Right lobe of liver (tissue), 4 donors: Measurements from ENCODE around the gene FIBIN.

Source experiments
- CTCF ChIP-seq, 4 donors: fragments of 200-600 bp in 3 of 4; fragments of 450-650 bp in 1 of 4; IDR thresholded peaks; one replicate each; pipeline versions ENCODE4 v1.5.1 to v1.8.0; 2016 to 2022; ENCODE audit warnings: antibody characterized with exemption in 4 of 4, mild to moderate bottlenecking in 2 of 4
- POLR2A ChIP-seq: fragments of 450-650 bp; IDR thresholded peaks from one replicate; pipeline ENCODE4 v1.6.1; 2017; ENCODE audit warnings: antibody characterized with exemption, mild to moderate bottlenecking
- donor health status: DM: no; HTN: no; CAD: no.
- donor health status: DM: no; HTN: no; CAD: no.
- donor health status: DM: no; HTN: yes; CAD: no.

DNA sequence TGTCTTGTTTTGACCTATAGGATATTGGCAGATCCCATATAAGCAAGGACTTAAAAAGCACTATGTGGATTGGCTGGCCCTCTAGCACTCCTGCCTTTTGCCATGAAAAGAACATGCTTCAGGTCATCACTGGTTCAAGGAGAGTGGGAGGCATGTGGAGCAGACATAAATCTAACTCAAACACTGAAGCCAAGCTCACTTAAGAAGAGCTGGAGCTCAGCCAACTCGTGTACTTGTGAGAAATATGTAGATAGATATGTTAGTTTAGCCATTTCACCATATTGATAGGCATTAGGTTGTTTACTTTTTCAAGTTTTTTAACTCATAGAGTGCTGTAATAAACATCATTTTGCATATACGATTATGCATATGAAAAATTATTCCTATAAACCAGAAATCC, 26.8 kb downstream of the FIBIN start:
- TF ChIP-seq CTCF (IDR thresholded peaks at IDR 0.05), result no peak
- TF ChIP-seq POLR2A, result no peak
